Measurements from ENCODE around the gene LPCAT4.
A peak's percentile ranks its signal among the peaks of the same experiment; 100 is the strongest.
"Not testable (repeated sequence)": the region's sequence is repeated elsewhere in the genome, so short reads cannot be mapped to it uniquely, and the experiment has no call there.

Gene LPCAT4

DNA sequence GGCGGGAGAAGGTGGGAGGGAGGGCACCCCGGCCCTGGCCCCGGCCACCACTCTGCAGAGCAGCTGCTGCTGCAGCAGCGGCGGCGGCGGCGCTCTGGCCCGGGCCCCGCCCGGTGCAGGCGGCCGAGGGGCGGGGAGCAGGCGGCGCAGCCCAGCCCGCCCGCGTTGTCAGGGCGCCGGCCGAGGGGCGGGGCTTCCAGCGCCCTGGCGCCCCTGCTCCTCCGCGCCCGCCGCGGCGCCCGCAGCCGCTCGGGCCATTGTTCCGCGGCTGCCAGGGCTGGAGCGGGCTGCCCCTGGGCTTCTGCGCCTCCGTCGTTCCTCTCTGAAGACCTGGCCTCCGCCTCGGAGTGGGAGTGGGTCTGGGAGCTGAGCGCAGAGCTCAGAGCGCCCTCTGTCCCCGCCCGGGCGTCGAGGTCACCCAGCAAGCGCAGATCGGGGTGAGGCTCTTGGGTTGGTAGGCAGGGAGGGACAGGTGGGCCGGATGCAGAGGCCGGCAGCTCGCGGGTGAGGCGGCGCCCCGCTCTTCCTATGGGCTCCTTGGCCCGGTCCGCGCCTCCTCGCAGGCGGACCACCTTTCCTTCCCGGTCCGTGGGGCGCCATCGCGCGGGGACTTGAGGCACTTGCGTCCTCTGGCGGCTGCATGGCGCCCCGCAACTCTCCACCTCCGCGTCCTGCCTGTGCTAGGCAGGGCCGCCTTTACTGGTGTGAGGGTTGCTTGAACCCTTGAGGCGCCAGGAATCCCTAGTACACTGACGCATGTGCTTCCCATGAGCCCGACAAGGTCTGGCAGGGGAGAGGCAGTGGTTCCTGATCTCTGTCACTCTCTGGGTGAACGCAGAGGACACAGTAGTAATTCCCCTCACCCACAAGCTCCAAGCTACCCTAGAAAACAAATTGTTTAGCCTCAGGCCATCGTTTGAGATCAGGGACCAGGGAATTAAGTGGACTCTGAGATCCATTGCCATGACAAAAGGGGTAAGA is at the start of gene LPCAT4:
Gene LPCAT4 (minus strand): TSS at position 96 of the 981 bp plus-strand sequence. CDS start 96 bp downstream, outside the sequence.
- DNase-seq, result peak; percentile 92

- not testable (repeated sequence) for DNase-seq
Observed at GRCh38 chr15:34409511-34409910, 42.5 kb upstream of the LPCAT4 start.

DNA sequence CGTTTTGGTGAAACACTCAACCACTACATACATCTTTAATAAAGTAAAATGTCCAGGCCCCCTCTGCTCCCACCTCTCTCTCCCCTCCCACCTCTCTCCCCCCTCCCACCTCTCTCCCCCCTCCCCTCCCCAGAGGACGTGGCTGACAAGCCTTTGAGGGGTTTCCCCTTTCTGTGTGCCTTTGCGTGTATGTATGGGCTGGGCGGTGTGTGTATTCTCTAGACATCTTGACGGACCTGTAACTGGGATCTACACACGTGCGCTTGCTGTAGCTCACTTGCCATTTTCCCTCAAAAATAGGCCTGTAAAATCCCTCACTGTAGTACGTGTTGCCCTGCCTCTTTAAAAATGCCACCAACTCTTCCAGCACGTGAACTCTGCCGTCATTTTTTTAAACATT is 42.0 kb upstream of the LPCAT4 start:
- not testable (repeated sequence) for DNase-seq

DNA sequence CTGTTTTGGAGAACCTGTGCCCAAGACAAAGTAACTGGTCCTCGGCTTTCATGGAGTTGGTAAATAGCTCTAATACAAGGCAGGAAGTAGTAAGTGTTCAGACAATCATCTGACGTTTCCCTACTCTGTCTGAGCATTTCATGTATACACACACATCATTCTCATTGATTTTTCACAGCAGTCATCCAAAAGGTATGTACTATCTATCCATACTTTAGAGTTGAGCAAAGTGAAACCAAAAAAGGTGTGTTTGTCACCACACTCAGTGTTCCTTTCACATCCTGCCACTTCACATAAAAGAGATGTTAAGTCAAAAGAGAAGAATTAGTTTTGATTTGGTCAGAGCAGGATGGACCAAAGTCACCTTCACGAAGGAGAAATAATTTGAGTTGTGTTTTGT is 36.9 kb upstream of the LPCAT4 start:
- DNase-seq, result not testable (repeated sequence)

DNA sequence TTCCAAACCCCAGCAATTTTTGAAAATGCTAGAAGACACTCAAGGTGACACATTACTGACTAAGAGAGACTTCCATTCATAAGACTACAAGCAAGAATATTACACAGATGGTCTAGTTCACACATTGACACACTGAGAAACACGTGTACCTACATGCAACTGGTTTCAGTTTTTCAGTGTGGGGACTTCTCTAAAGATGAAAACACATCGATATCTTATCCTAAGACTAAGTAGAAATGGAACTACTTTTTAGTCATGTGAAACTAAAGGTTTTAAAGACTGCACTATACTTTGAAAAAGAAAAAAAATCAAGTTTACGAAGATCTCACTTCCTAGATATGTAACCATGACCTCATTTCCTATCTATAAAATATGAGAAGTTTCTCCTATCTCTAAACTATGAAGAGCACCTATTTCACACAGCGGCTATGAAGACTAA is 36.2 kb upstream of the LPCAT4 start:
- not testable (repeated sequence) for DNase-seq

DNA sequence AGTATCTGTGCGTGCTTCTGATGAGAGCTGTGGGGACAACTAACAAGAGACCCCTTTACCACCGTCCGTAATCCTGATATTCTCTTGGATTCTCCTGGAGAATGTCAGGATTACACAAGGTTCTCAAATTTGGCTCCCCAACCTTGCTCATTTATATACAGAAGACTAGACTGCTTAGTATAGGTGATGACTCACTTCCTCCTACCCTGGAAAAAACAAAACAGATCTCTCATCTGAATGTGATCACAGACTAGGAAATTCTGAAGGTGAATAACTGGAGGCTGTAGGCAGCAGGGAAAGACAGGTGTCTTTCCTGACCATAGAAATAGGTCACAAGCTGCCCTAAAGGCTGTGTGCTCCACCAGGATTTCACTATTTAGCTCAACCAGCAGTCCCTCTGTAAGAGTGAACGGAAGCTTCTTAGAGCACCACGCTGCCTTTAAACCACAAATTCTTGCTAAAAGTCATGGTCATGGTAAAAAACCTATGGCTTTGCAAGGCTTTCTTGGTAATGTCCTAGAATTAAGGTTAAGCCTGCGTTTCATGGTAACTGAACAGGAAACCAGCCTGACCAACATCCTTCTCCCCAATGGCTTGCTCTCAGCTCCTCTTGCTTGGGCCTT is 30.8 kb upstream of the LPCAT4 start:
- not testable (repeated sequence) for DNase-seq

DNA sequence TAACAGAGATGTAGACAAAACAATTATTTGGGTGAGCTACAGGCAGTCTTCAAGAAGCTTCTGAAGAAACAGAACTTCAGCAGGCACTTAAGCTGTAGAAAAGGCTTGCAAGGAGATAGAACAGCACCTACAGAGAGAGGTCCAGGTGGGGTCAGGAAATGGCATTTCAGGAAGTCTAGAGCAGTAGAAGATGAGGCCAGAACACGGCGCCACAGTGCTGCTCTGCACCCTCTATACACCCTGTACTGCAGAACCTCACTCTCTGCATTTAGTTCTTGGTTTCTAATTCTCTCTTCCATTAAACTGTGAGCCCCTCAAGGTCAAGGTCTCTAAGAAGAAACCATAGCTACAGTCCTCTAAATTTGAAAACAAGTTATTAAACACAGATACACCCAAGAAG is 26.0 kb upstream of the LPCAT4 start:
- not testable (repeated sequence) for DNase-seq

DNA sequence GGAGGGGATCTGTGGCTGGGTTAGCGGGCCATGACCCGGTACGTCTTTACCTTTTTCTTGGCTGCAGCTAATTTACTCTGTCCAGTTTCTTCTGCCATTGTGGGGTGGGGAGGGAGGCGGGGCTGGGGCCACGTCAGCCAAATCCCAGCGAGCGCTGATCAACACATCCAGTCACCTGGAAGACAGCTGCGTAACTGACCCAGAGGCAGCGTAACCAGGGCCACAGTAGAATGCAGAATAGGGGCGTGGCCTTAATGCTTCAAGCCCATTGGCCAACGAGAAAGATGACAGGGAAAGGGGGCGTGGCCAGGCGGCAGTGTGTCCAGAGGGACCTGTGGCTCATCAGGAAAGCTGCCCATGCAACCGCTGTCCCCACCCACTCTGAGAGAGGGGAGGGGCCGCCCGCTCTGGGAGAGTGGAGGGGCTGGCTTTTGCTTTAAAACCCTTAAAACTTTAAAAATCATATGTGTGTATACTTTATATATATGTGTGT is 22.6 kb upstream of the LPCAT4 start:
- not testable (repeated sequence) for DNase-seq

DNA sequence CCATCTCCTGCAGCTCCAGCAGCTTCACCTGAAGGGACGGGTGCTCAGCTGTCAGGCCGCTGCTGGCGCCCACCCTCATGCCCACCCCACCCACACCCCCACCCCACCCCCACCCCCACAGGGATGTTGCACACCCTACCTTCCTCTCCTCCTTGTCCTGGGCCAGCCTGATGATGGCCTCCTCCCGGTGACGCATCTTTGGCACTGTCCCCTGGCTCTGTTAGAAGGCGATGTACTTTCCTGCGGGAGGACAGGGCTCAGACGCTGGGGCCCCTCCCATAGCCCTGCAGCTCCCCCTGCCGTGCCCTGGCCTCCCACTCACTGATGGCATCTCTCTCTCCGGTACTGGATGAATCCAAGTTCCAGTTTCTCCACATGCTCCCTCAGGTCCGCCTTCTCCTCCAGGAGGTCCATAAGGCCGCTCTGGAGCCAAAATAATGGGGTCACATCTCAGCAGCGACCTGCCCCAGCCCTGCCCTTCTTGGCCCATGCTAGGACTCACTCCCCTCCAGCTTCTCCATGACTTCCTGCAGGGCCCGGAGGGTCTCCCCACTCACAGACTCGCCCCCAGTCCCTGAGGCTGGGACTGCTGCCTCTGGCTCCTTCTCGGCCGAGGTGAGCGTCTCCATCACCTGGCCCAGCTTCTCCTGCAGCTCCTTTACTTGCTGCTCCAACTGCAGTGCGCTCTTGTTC is 15.0 kb upstream of the LPCAT4 start:
- DNase-seq, result not testable (repeated sequence)

- not testable (repeated sequence) for DNase-seq
Observed at GRCh38 chr15:34380491-34380890, 13.5 kb upstream of the LPCAT4 start.

GRCh38 chr15:34376856-34377255 is 9.9 kb upstream of the LPCAT4 start:
- no peak for DNase-seq

DNA sequence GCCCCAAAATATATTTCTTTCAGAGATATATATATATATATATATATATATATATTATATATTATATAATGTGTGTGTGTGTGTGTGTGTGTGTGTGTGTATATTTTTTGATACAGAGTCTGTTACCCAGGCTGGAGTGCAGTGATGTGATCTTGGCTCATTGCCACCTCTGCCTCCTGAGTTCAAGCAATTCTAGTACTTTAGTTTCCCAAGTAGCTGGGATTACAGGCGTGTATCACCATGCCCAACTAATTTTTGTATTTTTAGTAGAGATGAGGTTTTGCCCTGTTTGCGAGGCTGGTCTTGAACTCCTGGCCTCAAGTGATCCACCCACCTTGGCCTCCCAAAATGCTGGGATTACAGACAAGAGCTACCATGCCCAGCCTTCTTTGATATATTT is 8.5 kb upstream of the LPCAT4 start:
- DNase-seq, result not testable (repeated sequence)

DNA sequence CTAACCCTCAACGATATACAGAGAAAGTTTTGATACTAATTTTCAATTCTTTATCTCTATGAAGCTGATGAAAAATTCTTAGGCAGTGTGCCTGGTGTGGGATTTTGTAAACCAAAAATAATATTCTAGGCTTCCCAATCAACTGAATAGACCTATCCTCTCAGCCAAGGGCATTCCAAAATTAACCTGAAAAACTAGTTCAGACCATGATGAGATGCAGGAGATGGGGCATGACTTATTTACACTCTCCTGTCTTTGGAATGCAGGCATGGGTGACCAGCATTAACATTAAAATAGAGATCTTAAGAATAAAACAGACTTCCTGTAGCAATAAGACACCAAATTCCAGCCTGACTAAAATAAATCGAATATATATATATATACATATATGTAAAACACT is 7.8 kb upstream of the LPCAT4 start:
- DNase-seq, result no peak

GRCh38 chr15:34373951-34374350 is 7.0 kb upstream of the LPCAT4 start:
- DNase-seq, result no peak

DNA sequence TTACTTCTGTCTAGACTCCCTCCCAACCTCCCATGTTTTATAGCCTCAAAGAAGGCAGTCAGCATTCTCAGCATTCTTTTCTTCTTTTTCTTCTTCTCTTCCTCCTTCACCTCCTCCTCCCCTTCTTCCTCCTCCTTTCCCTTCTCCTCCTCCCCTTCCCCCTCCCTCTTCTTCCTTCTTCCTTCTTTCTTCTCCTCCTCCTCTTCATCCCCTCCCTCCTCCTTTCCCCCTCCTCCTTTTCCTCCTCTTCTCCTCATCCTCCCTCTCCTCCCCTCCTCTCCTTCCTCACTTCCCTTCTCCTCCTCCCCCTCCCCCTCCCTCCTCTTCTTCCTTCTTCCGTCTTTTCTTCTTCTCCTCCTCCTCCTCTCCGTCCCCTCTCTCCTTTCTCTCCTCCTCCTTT is 3.6 kb upstream of the LPCAT4 start:
- DNase-seq, result no peak

- DNase-seq, result no peak
Observed at GRCh38 chr15:34370129-34370528, 3.1 kb upstream of the LPCAT4 start.

- DNase-seq, result peak; percentile 68
Observed at GRCh38 chr15:34366271-34367065, 528 bp downstream of the LPCAT4 start.

GRCh38 chr15:34365836-34366235 is 1.2 kb downstream of the LPCAT4 start:
- no peak for DNase-seq

DNA sequence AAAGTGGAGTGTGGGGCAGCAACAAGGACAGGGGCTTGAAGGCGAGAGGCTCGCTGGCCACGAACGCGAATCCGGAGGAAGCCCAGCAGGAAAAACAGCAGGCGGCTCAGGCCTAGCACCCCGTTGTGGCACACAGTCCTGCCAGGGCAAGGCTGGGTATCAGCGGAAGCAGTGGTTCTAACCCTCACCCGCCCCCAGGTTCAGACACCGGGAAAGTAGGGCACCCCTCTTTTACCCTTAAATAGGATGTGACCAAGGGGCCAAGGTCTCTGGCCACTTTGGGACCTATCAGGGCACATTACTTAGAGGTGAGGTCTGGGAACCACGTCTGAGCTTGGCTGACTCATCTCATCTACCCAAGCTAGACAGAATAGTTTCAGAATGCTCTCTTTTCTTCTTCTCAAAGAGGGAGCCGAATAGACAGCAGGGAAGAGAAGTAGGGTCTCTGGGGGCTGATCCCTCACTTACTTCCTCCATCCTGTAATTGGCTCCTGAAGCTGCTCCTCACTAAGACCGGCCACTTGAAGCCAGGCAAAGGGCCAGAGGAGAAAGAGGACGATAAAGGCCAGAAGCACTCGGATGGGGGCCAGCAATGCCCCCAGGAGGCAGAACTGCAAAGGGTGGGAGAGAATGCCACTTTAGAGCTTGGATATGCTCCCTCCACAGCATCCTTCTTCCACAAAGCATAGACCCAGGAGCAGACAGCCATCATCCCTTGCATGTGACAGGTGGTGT is 1.7 kb downstream of the LPCAT4 start:
- DNase-seq, result peak; percentile 5

- no peak for DNase-seq
Observed at GRCh38 chr15:34364041-34364440, 3.0 kb downstream of the LPCAT4 start.

GRCh38 chr15:34362047-34362773 is 4.8 kb downstream of the LPCAT4 start:
- DNase-seq, result no peak

Measured in activated CD4-positive, alpha-beta T cell treated with anti-CD3 and anti-CD28 coated beads for 48 hours (primary cell).